ENCODE results near the gene DNAJC22.

- no peak for TF ChIP-seq MXI1 (IDR thresholded peaks at IDR 0.05; ENCODE audit: low read depth, low read length)
- no peak for TF ChIP-seq CTCF (IDR thresholded peaks at IDR 0.05 in 2 of 3, conservative IDR thresholded peaks at IDR 0.05 in 1 of 3; ENCODE audit: insufficient read depth in 2 of 3, low read depth in 1 of 3, low read length in 3 of 3)
- no peak for TF ChIP-seq BCL6 (CRISPR knock-in tag; IDR thresholded peaks at IDR 0.05)
- TF ChIP-seq EZH2 (IDR thresholded peaks at IDR 0.05; ENCODE audit: borderline replicate concordance, low read depth, low read length), result no peak
- TF ChIP-seq NR2C2 (CRISPR knock-in tag; IDR thresholded peaks at IDR 0.05), result no peak
- TF ChIP-seq NR2C2 (tag; IDR thresholded peaks at IDR 0.05), result no peak
- no peak for TF ChIP-seq FOXA1 (IDR thresholded peaks at IDR 0.05; ENCODE audit: borderline replicate concordance)
- no peak for TF ChIP-seq ZKSCAN8 (CRISPR knock-in tag; IDR thresholded peaks at IDR 0.05)
Measured at GRCh38 chr12:49334681-49335080, 12.0 kb upstream of the DNAJC22 start.
